Breast epithelium (tissue), 3 donors: Measurements from ENCODE around the gene DNMBP.
"Not testable (repeated sequence)": the region's sequence is repeated elsewhere in the genome, so short reads cannot be mapped to it uniquely, and the experiment has no call there.

Experiments
- CTCF ChIP-seq, 3 donors: fragments of 450-650 bp; IDR thresholded peaks; one replicate each; pipeline ENCODE4 v1.5.1; 2016 to 2017; ENCODE audit warnings: antibody characterized with exemption in 3 of 3, mild to moderate bottlenecking in 3 of 3, moderate library complexity in 3 of 3
- POLR2A ChIP-seq: fragments of 450-650 bp; IDR thresholded peaks from one replicate; pipeline ENCODE4 v1.6.1; 2016; ENCODE audit warnings: antibody characterized with exemption, mild to moderate bottlenecking, moderate library complexity
- POLR2AphosphoS5 ChIP-seq, 3 donors: sonication (generic); formaldehyde crosslinking; IDR thresholded peaks; one replicate each; pipeline ENCODE4 v1.6.1; 2017; ENCODE audit warnings: antibody characterized with exemption in 3 of 3

GRCh38 chr10:99863535-99864240 is 146.1 kb downstream of the DNMBP start:
- TF ChIP-seq CTCF (IDR thresholded peaks at IDR 0.05); POLR2A; POLR2AphosphoS5 (IDR thresholded peaks at IDR 0.05): not testable (repeated sequence)
